ENCODE measurements around the gene FAM162A. TPM values are rescaled to one million over a fixed set of nuclear protein-coding genes. Genes with fewer than 3 reads are reported as not detected.

The FAM162A gene
- total RNA-seq, 4 donors from 2014 or later, result 16.8 to 34.6 (median 24.0) TPM

- DNase-seq (ENCODE audit: low spot score) (peak; percentile 67), ATAC-seq (ENCODE audit: low FRiP score) (peak; percentile 69)
- TF ChIP-seq, protein P1, sequence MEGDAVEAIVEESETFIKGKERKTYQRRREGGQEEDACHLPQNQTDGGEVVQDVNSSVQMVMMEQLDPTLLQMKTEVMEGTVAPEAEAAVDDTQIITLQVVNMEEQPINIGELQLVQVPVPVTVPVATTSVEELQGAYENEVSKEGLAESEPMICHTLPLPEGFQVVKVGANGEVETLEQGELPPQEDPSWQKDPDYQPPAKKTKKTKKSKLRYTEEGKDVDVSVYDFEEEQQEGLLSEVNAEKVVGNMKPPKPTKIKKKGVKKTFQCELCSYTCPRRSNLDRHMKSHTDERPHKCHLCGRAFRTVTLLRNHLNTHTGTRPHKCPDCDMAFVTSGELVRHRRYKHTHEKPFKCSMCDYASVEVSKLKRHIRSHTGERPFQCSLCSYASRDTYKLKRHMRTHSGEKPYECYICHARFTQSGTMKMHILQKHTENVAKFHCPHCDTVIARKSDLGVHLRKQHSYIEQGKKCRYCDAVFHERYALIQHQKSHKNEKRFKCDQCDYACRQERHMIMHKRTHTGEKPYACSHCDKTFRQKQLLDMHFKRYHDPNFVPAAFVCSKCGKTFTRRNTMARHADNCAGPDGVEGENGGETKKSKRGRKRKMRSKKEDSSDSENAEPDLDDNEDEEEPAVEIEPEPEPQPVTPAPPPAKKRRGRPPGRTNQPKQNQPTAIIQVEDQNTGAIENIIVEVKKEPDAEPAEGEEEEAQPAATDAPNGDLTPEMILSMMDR (IDR thresholded peaks at IDR 0.05), result no peak
Measured at GRCh38 chr3:122382888-122383666, 905 bp upstream of the FAM162A start, which contains the start of gene MIX23. Gene MIX23, minus strand, starts transcription at chr3:122383231. Its CDS starts 7 bp downstream, at chr3:122383224.

GRCh38 chr3:122387709-122388108 is 3.7 kb downstream of the FAM162A start:
- no peak for DNase-seq (ENCODE audit: low spot score)
- no peak for ATAC-seq (ENCODE audit: low FRiP score)
- TF ChIP-seq, protein P1 (IDR thresholded peaks at IDR 0.05), result no peak

DNA sequence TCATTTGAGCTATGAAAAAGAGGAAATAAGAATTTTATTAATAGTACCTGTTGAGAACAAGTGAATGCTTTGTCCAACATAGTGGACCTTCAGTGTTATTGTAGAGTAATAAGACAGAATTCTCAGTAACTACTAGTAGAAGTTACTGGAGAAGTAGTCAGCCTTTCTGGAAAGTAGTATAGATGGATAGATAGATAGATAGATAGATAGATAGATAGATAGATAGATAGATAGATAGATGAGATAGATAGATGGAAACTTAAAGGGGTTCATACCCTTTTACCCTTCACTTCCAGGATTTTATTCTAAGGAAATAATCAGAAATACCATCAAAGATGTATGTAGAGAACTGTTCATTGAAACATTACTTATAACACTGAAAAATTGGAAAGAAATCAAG is 5.2 kb downstream of the FAM162A start:
- DNase-seq (ENCODE audit: low spot score) (no peak), ATAC-seq (ENCODE audit: low FRiP score) (no peak)
- TF ChIP-seq, protein P1 (IDR thresholded peaks at IDR 0.05), result no peak

GRCh38 chr3:122389892-122390291 is 5.9 kb downstream of the FAM162A start:
- ATAC-seq (ENCODE audit: low FRiP score) (no peak), DNase-seq (ENCODE audit: low spot score) (no peak)
- TF ChIP-seq, protein P1 (IDR thresholded peaks at IDR 0.05), result no peak

GRCh38 chr3:122390665-122391064 is 6.7 kb downstream of the FAM162A start:
- TF ChIP-seq, protein P1 (IDR thresholded peaks at IDR 0.05), result no peak
- ATAC-seq (ENCODE audit: low FRiP score) (no peak), DNase-seq (ENCODE audit: low spot score) (no peak)

DNA sequence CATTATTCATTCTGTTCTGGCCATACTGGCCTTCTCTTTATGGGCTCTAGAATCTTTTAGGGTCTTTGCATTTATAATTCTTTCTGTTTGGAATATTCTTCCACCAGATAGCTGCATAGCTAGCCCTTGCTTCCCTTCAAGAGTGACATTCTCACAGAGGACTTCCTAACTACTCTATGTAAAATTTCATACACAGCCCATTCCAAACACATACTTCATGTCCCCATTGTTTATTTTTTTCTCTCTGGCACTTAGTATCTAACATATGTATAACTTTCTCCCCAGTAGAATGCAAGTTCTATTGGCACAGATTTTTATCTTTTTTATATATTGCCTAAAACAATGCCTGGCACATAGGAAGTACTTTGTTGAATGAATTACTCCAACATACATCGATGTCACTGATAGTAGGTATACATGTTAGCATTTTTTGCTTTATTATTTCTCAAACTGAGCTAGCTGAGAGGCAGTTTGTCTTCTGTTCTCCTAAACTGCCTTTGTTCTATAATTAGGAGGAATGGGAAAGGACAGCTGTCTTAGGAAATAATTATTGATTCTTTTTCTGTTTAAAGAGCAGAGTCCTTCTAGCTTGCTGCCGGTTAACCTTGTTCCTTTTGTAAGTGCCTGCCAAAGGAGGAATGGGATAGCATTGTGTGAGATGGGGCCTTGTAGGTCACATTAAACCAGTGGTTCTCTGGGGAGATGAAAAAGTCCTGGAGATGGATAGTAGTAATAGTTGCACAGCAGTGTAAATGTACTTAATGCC is 7.9 kb downstream of the FAM162A start:
- TF ChIP-seq, protein P1 (IDR thresholded peaks at IDR 0.05), result no peak

More for the DNA sequence above, 7.9 kb downstream of the FAM162A start:
- no peak for ATAC-seq (ENCODE audit: low FRiP score)
- DNase-seq (ENCODE audit: low spot score), result no peak
